ENCODE measurements around the gene DNAJB6.

DNAJB6 gene

DNA sequence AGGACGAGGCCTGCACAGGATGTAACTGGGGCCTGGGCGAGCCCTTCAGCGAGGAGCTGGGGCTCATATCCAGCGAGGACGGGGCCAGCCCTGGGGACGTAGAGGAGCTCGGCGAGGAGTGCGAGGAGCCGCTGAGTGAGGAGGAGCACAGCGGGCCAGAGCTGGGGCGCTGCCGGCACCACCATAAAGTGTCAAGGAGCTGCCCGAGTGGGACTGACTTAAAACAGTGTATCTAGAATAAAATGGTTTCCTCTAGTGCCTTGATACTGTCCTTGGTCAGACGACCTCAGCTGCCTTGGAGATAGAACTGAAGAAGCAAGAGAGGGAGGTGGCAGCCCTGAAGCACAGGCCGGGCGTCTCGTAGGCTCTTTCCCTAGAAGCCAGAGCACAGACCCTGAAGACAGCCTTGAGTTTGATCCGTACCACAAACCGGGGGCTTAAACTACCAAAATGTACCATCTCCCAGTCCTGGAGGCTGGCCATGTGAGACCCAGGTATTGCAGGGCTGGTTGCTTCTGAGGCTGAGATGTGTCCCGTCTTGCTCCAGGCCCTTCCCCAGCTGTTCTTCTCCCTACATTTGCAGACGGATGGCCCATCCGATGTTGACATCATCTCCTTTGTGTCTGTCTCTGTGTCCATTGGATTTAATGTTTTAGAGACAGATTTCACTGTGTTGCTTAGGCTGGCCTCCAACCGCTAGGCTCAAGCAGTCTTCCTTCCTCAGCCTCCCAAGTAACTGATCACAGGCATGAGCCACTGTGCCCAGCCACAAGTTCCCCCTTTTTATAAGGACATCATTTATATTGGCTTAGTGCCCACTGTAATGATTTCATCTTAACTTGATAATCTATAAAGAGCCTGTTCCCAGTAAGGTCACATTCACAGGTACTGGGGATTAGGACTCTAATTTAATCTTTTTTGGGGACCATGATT, 35.8 kb downstream of the DNAJB6 start:
- TF ChIP-seq TCF4 (CRISPR knock-in tag; IDR thresholded peaks at IDR 0.05; ENCODE audit: borderline replicate concordance) (no peak), ZFP3 (CRISPR knock-in tag; IDR thresholded peaks at IDR 0.05) (peak; percentile 93)
- TF ChIP-seq, protein P1, sequence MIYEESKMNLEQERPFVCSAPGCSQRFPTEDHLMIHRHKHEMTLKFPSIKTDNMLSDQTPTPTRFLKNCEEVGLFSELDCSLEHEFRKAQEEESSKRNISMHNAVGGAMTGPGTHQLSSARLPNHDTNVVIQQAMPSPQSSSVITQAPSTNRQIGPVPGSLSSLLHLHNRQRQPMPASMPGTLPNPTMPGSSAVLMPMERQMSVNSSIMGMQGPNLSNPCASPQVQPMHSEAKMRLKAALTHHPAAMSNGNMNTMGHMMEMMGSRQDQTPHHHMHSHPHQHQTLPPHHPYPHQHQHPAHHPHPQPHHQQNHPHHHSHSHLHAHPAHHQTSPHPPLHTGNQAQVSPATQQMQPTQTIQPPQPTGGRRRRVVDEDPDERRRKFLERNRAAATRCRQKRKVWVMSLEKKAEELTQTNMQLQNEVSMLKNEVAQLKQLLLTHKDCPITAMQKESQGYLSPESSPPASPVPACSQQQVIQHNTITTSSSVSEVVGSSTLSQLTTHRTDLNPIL (CRISPR knock-in tag; IDR thresholded peaks at IDR 0.05; ENCODE audit: low read depth): no peak
- no peak; the same call in 2 of the 3 replicates for ATAC-seq

GRCh38 chr7:157373493-157373892, 36.7 kb downstream of the DNAJB6 start:
- TF ChIP-seq ESRRG (CRISPR knock-in tag; IDR thresholded peaks at IDR 0.05) (no peak), POU6F1 (CRISPR knock-in tag; IDR thresholded peaks at IDR 0.05; ENCODE audit: borderline replicate concordance, low read depth) (no peak)
- ATAC-seq: no peak

GRCh38 chr7:157375410-157375809, 38.6 kb downstream of the DNAJB6 start:
- ATAC-seq: no peak

More at GRCh38 chr7:157375410-157375809, 38.6 kb downstream of the DNAJB6 start:
- TF ChIP-seq CSDC2 (CRISPR knock-in tag; IDR thresholded peaks at IDR 0.05) (no peak), ESRRG (CRISPR knock-in tag; IDR thresholded peaks at IDR 0.05) (no peak), ZC3H10 (CRISPR knock-in tag; IDR thresholded peaks at IDR 0.05) (no peak), ZNF70 (CRISPR knock-in tag; IDR thresholded peaks at IDR 0.05) (no peak), TOX (CRISPR knock-in tag; IDR thresholded peaks at IDR 0.05; ENCODE audit: borderline replicate concordance) (no peak), ZFP3 (CRISPR knock-in tag; IDR thresholded peaks at IDR 0.05) (no peak), ZNF565 (CRISPR knock-in tag; conservative IDR thresholded peaks at IDR 0.05; ENCODE audit: low read depth) (no peak), OSR1 (CRISPR knock-in tag; IDR thresholded peaks at IDR 0.05) (no peak), CSRNP3 (CRISPR knock-in tag; IDR thresholded peaks at IDR 0.05) (no peak), PPARA (CRISPR knock-in tag; IDR thresholded peaks at IDR 0.05; ENCODE audit: borderline replicate concordance) (no peak), TCF4 (CRISPR knock-in tag; IDR thresholded peaks at IDR 0.05; ENCODE audit: borderline replicate concordance) (no peak), POU6F1 (CRISPR knock-in tag; IDR thresholded peaks at IDR 0.05; ENCODE audit: borderline replicate concordance, low read depth) (no peak)
- TF ChIP-seq, protein P2, sequence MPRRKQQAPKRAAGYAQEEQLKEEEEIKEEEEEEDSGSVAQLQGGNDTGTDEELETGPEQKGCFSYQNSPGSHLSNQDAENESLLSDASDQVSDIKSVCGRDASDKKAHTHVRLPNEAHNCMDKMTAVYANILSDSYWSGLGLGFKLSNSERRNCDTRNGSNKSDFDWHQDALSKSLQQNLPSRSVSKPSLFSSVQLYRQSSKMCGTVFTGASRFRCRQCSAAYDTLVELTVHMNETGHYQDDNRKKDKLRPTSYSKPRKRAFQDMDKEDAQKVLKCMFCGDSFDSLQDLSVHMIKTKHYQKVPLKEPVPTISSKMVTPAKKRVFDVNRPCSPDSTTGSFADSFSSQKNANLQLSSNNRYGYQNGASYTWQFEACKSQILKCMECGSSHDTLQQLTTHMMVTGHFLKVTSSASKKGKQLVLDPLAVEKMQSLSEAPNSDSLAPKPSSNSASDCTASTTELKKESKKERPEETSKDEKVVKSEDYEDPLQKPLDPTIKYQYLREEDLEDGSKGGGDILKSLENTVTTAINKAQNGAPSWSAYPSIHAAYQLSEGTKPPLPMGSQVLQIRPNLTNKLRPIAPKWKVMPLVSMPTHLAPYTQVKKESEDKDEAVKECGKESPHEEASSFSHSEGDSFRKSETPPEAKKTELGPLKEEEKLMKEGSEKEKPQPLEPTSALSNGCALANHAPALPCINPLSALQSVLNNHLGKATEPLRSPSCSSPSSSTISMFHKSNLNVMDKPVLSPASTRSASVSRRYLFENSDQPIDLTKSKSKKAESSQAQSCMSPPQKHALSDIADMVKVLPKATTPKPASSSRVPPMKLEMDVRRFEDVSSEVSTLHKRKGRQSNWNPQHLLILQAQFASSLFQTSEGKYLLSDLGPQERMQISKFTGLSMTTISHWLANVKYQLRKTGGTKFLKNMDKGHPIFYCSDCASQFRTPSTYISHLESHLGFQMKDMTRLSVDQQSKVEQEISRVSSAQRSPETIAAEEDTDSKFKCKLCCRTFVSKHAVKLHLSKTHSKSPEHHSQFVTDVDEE (CRISPR knock-in tag; IDR thresholded peaks at IDR 0.05): no peak
- TF ChIP-seq, protein P3, sequence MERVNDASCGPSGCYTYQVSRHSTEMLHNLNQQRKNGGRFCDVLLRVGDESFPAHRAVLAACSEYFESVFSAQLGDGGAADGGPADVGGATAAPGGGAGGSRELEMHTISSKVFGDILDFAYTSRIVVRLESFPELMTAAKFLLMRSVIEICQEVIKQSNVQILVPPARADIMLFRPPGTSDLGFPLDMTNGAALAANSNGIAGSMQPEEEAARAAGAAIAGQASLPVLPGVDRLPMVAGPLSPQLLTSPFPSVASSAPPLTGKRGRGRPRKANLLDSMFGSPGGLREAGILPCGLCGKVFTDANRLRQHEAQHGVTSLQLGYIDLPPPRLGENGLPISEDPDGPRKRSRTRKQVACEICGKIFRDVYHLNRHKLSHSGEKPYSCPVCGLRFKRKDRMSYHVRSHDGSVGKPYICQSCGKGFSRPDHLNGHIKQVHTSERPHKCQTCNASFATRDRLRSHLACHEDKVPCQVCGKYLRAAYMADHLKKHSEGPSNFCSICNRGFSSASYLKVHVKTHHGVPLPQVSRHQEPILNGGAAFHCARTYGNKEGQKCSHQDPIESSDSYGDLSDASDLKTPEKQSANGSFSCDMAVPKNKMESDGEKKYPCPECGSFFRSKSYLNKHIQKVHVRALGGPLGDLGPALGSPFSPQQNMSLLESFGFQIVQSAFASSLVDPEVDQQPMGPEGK (CRISPR knock-in tag; IDR thresholded peaks at IDR 0.05; ENCODE audit: borderline replicate concordance): no peak

All from SK-N-SH treated with all-trans-retinoic acid at 6 μM for 48 hours (cell line).